Activated naive CD8-positive, alpha-beta T cell treated with anti-CD3 and anti-CD28 coated beads for 36 hours (primary cell): Measurements from ENCODE around the gene RAB7A. TPM values are rescaled to one million over a fixed set of nuclear protein-coding genes. Genes with fewer than 3 reads are reported as not detected.

Experiments
- DNase-seq: peaks from one replicate; pipeline ENCODE4 v3.0.0; 2021
- H3K27ac Mint-ChIP-seq: one replicate; pipeline ENCODE4 v1.8.0; 2022; ENCODE audit warnings: mild to moderate bottlenecking, moderate library complexity, mixed read lengths
- H3K27me3 Mint-ChIP-seq: one replicate; pipeline ENCODE4 v1.8.0; 2022; ENCODE audit warnings: mild to moderate bottlenecking, mixed read lengths
- H3K36me3 Mint-ChIP-seq: one replicate; pipeline ENCODE4 v1.8.0; 2021; ENCODE audit warnings: mild to moderate bottlenecking, mixed read lengths
- H3K4me1 Mint-ChIP-seq: one replicate; pipeline ENCODE4 v1.8.0; 2021; ENCODE audit warnings: mixed read lengths
- H3K4me3 Mint-ChIP-seq: one replicate; pipeline ENCODE4 v1.8.0; 2022; ENCODE audit warnings: mild to moderate bottlenecking, moderate library complexity, mixed read lengths
- H3K9me3 Mint-ChIP-seq: one replicate; pipeline ENCODE4 v1.8.0; 2022; ENCODE audit warnings: mixed read lengths
- total RNA-seq, 2 experiments: library from RNA; stranded (reverse); gene quantifications; one replicate each; pipeline ENCODE4 v1.2.3, GENCODE V29; 2021

Gene RAB7A
- 100 to 1,000 TPM; 260 to 278 TPM for total RNA-seq

DNA sequence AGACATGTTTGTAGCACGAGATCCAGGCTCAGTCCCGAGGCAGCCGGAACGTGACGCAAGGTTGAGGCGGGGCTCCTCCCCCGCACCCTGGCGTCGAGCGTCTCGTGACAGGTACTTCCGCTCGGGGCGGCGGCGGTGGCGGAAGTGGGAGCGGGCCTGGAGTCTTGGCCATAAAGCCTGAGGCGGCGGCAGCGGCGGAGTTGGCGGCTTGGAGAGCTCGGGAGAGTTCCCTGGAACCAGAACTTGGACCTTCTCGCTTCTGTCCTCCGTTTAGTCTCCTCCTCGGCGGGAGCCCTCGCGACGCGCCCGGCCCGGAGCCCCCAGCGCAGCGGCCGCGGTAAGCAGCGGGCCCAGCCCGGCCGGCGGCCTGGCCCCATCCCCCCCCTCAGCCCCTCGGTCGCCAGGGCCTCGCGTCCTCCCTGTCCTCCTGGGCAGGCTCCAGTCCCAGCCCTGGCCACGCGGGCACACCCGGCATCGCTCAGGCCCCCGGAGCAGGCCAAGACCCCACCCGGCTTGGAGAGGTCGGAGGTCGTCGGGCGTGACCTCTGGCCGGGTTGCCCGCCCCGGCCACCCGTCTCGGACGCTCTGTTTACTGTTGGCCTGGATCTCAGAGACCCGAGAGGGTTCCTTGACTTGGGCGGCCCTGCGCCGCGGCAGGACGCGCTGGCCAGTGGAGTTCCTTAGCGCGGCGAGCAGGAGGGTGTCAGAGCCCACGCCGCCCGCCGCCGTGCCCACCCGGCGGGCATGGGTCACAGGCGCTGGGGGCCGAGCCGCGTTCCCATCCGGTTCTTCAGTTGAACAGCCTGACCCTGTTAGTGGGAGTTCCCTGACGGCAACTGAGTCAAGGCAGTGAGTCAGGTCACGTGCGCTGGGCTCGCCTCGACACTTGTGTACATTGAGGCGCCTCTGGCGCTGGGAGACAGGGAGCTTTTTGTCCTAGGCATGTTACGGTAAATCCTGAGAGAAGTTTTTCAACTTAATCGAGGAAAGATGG, at the start of gene RAB7A:
Gene RAB7A (plus strand): TSS at position 161 of the 994 bp plus-strand sequence. CDS start 69,185 bp downstream, outside the sequence.
- Mint-ChIP-seq H3K36me3 (peaks cover 33% of the 10 kb centered on the region), H3K9me3 (peaks cover 3% of the 10 kb centered on the region), H3K4me3 (peak within 1 kb of the TSS; percentile 99), H3K4me1 (peaks cover 53% of the 10 kb centered on the region), H3K27ac (peak within 1 kb of the TSS; percentile 95), H3K27me3 (peaks cover under 1% of the 10 kb centered on the region)
- DNase-seq = peak; percentile 98

DNA sequence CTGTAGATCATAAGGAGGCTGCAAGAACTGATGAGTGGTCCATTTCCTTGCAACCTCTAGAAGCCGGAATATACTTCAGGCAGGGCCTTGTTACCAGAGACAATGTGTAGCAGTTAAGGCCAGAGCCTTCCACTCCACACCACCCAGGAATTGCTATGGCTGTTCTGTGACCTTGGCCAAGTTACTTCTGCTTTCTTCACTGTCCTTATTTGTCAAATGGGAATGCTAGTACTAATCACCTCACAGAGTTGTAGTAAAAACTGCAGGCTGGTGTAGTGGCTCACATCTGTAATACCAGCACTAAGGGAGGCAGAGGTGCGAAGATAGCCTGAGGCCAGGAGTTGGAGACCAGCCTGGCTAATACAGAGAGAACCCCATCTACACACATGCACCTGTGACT, 46.6 kb upstream of the RAB7A start:
- H3K27me3 Mint-ChIP-seq = no peaks in the 10 kb centered on the region
- H3K27ac Mint-ChIP-seq = no peak overlapping the region
- H3K9me3 Mint-ChIP-seq = no peaks in the 10 kb centered on the region
- H3K4me3 Mint-ChIP-seq = no peak overlapping the region
- H3K36me3 Mint-ChIP-seq = no peaks in the 10 kb centered on the region
- DNase-seq = no peak
- H3K4me1 Mint-ChIP-seq = peaks cover 13% of the 10 kb centered on the region

- Mint-ChIP-seq H3K27me3 (no peaks in the 10 kb centered on the region), H3K36me3 (no peaks in the 10 kb centered on the region), H3K4me3 (peak overlapping the region; percentile 85), H3K9me3 (no peaks in the 10 kb centered on the region), H3K27ac (peak overlapping the region; percentile 94), H3K4me1 (peaks cover 7% of the 10 kb centered on the region)
- DNase-seq = peak; percentile 91
These were observed 45.2 kb upstream of the RAB7A start for GRCh38 chr3:128680603-128681368.

DNA sequence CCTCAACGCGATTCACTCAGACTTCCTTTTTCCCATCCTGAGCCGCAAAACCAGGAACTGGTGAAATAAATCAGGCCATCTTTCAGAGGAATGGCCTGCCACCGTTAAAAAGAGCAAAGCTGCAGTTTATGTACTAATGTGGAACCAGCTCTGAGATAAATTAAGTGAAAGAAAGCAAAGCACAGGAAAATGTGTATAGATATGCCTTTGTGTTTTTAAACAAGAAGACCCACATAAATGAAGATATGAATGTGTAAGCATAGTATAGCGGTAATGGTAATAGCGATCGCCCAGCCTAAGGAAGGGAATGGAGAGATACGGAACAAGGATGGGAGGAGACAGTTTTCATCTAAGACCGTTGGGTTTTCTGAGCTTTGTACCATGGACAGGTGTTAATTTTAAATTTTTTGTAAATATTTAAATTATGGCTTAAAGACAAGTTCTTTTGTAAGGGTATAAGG, 44.6 kb upstream of the RAB7A start:
- H3K4me1 Mint-ChIP-seq = peaks cover 7% of the 10 kb centered on the region
- no peaks in the 10 kb centered on the region for H3K27me3 Mint-ChIP-seq
- no peak for DNase-seq

GRCh38 chr3:128683957-128684356, 42.0 kb upstream of the RAB7A start:
- no peaks in the 10 kb centered on the region for H3K27me3 Mint-ChIP-seq
- no peak overlapping the region for H3K4me3 Mint-ChIP-seq
- H3K27ac Mint-ChIP-seq = no peak overlapping the region
- no peaks in the 10 kb centered on the region for H3K36me3 Mint-ChIP-seq
- no peaks in the 10 kb centered on the region for H3K9me3 Mint-ChIP-seq
- peaks cover 7% of the 10 kb centered on the region for H3K4me1 Mint-ChIP-seq
- DNase-seq = no peak

More for the DNA sequence above, 44.6 kb upstream of the RAB7A start:
- Mint-ChIP-seq H3K36me3 (no peaks in the 10 kb centered on the region), H3K4me3 (peak overlapping the region; percentile 81), H3K9me3 (no peaks in the 10 kb centered on the region), H3K27ac (peak overlapping the region; percentile 94)

DNA sequence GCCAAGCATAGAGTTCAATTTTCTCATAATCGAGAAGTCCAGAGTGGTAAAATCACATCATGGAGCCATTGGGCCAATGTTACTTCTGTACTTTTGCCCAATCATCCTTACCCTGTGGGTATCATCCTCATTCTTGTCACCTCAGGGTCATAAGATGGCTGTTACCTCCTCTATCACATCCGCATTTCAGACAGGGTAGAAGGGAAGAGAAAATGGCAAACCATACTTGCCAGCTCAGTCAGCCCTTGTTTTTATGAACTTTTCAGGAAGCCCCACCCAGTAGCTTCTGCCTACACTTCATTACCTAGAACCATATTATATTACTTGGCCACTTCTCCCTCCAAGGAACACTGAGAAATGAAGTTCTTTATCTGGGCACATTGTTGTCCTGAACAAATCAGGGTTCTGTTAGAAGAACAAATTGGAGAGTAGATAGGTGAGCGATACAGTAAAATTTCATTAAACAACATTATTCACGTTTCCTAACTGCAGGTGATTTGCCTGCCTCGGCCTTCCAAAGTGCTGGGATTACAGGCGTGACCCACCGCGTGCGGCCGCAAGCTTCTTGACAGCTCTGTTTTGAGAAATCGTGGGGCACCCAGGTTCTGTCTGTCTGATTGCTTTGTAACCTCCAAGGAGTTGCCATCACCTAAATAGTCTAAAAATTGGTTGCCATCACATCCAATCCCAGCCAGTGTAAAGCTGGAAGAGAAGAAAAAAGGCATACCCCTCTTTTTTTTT, 40.8 kb upstream of the RAB7A start:
- Mint-ChIP-seq H3K4me3 (no peak overlapping the region), H3K4me1 (peaks cover 3% of the 10 kb centered on the region), H3K27me3 (no peaks in the 10 kb centered on the region), H3K36me3 (no peaks in the 10 kb centered on the region), H3K27ac (no peak overlapping the region), H3K9me3 (no peaks in the 10 kb centered on the region)
- no peak for DNase-seq

GRCh38 chr3:128686465-128686864, 39.5 kb upstream of the RAB7A start:
- Mint-ChIP-seq H3K4me1 (peaks cover under 1% of the 10 kb centered on the region), H3K27me3 (no peaks in the 10 kb centered on the region), H3K9me3 (no peaks in the 10 kb centered on the region), H3K27ac (no peak overlapping the region), H3K4me3 (no peak overlapping the region), H3K36me3 (no peaks in the 10 kb centered on the region)
- DNase-seq = no peak

DNA sequence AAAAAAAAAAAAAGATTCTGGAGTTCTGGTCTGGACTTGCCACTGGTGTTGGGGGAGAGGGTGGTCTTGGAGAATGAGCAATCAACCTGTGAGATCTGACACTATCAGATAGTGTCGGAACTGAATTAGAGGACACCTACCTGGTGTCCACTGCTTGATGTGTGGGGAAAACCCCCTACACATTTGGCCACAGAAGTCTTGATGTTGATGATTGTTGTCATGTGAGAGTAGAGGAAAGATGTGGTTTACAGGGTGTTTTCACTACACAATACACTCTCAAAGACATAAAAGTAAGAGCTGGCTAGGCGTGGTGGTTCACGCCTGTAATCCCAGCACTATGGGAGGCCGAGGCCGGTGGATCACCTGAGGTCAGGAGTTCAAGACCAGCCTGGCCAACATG, 36.9 kb upstream of the RAB7A start:
- Mint-ChIP-seq H3K4me3 (no peak overlapping the region), H3K4me1 (no peaks in the 10 kb centered on the region), H3K27ac (no peak overlapping the region), H3K9me3 (no peaks in the 10 kb centered on the region), H3K36me3 (no peaks in the 10 kb centered on the region), H3K27me3 (no peaks in the 10 kb centered on the region)
- no peak for DNase-seq

DNA sequence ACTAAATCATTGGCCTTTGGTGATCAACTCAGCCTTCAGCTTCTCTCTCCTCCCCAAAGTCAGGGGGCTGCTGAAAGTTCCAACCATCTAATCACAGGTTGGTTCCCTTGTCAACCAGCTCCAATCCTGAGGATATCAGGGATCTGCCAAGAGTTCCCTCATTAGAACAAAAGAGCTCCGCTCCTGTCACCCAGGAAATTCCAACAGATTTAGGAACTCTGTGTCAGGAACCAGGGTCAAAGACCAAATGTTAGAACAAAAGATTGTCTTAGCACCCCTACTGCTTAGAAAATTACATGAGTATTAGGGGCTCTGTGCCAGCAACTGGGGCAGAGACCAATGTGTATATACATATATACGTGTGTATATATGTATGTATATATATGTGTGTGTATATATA, 32.3 kb upstream of the RAB7A start:
- Mint-ChIP-seq H3K27me3 (peaks cover 4% of the 10 kb centered on the region), H3K36me3 (no peaks in the 10 kb centered on the region), H3K4me3 (no peak overlapping the region), H3K4me1 (no peaks in the 10 kb centered on the region), H3K27ac (no peak overlapping the region), H3K9me3 (no peaks in the 10 kb centered on the region)
- no peak for DNase-seq

DNA sequence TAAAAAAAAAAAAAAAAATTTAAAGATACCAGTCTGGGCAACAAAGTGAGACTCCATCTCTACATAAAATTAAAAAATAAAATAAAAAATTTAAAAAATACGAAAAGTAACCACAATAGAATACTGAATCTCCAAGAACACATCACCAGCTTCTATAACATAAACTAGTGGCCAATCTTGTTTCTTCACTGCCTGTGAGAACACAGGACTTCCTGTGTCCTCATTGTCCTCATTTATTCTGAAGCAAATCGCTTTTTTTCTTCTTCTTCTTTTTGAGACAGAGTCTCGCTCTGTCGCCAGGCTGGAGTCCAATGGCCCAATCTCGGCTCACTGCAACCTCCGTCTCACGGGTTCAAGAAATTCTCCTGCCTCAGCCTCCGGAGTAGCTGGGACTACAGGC, 28.6 kb upstream of the RAB7A start:
- DNase-seq = no peak
- H3K9me3 Mint-ChIP-seq = no peaks in the 10 kb centered on the region
- H3K36me3 Mint-ChIP-seq = no peaks in the 10 kb centered on the region
- H3K27me3 Mint-ChIP-seq = peaks cover 4% of the 10 kb centered on the region
- H3K4me3 Mint-ChIP-seq = peak overlapping the region; percentile 14
- H3K27ac Mint-ChIP-seq = no peak overlapping the region
- peaks cover 1% of the 10 kb centered on the region for H3K4me1 Mint-ChIP-seq

- peak; percentile 18 for DNase-seq
- H3K27me3 Mint-ChIP-seq = peaks cover 4% of the 10 kb centered on the region
- H3K4me3 Mint-ChIP-seq = peak overlapping the region; percentile 64
- H3K4me1 Mint-ChIP-seq = peaks cover 1% of the 10 kb centered on the region
- no peaks in the 10 kb centered on the region for H3K9me3 Mint-ChIP-seq
- no peak overlapping the region for H3K27ac Mint-ChIP-seq
- no peaks in the 10 kb centered on the region for H3K36me3 Mint-ChIP-seq
These were observed 27.6 kb upstream of the RAB7A start for GRCh38 chr3:128698211-128699047.

DNA sequence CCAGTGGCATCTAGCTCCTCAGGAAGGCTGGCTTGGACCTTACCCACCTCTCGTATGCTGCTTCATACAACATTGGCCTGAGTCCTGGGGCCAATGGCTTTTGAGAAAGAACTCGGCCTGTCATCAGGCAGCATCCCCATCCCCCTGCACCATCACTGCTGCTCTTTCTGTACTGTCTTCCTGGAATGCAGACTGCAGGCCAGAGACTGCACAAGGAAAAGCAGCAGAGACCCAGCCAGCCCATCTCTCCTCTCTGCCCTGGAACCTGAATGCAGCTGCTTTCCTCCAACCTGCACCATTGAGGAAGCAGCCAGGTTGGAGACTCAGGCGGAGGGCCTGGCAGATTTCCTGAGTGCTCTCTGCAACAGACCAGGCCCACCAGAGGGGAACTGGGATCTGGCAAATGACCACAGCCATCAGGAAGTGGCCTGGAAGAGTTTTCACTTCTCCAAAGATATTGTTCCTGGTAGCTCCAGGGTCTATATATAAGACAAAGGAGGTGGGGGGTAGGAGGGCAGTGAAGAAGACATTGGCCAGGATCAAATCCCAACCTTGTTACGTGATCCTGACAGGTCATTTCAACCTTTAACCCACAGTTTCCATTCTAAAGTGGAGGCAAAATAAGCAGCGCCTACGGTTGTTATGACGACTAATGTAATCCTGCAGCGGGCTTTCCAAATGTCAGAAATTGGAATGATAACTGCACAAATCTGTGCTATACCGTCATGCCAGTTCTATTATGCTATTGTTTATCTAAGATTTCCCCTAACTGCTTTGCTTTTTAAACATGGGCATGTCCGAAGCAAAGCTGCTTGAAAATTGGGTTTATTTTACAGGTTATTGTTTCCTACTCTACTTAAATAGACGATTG, 24.4 kb upstream of the RAB7A start:
- Mint-ChIP-seq H3K36me3 (no peaks in the 10 kb centered on the region), H3K9me3 (no peaks in the 10 kb centered on the region), H3K4me1 (peaks cover 1% of the 10 kb centered on the region), H3K4me3 (no peak overlapping the region), H3K27ac (no peak overlapping the region), H3K27me3 (peaks cover 4% of the 10 kb centered on the region)
- DNase-seq = no peak

DNA sequence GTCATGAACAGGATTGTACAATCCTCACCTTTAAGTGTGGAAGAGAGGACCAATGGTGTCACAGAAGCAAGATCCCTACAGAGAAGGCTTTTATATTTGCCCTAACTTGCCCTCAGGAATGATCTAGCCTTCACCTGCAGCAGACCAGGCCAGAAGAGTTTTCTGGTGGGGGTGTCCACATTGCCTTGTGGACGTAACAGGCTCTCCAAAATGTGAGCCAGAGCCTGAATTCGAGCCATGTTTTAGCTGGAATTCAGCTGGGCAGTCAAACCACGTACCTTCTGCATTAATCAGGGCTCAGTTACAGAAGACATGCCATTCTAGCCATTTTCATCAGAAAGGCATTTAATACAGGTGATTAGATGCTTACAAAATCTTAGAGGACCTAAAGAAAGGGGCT, 23.6 kb upstream of the RAB7A start:
- no peak for DNase-seq
- Mint-ChIP-seq H3K36me3 (no peaks in the 10 kb centered on the region), H3K9me3 (no peaks in the 10 kb centered on the region), H3K27ac (no peak overlapping the region), H3K4me1 (peaks cover 1% of the 10 kb centered on the region), H3K4me3 (no peak overlapping the region), H3K27me3 (peaks cover 4% of the 10 kb centered on the region)
